Stimulated activated CD4-positive, alpha-beta T cell treated with anti-CD3 and anti-CD28 coated beads, Interleukin-12 subunit alpha, Interleukin-12 subunit beta, amount 100 ng/mL, for 24 hours (primary cell): Measurements from ENCODE around the gene ID3.

ENCODE experiments used
- DNase-seq, 2 experiments: peaks; one replicate each; pipeline ENCODE4 v3.0.0-alpha.2; 2020; ENCODE audit warnings: low read depth in 2 of 2

Gene ID3

DNA sequence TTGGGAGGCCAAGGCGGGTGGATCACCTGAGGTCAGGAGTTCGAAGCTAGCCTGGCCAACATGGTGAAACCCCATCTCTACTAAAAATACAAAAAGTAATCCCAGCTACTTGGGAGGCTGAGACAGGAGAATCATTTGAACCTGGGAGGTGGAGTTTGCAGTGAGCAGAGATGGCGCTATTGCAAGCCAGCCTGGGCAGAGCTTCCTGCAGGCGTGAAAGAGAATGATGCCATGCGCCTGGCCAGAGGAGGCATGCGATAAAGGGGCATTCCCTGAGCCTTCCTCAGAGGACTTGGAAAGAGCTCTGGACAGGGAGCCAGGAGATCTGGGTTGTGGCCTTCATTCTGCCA lies 31.4 kb downstream of the ID3 start:
- no peak for DNase-seq

GRCh38 chr1:23527366-23527765 lies 31.9 kb downstream of the ID3 start:
- DNase-seq: no peak

DNA sequence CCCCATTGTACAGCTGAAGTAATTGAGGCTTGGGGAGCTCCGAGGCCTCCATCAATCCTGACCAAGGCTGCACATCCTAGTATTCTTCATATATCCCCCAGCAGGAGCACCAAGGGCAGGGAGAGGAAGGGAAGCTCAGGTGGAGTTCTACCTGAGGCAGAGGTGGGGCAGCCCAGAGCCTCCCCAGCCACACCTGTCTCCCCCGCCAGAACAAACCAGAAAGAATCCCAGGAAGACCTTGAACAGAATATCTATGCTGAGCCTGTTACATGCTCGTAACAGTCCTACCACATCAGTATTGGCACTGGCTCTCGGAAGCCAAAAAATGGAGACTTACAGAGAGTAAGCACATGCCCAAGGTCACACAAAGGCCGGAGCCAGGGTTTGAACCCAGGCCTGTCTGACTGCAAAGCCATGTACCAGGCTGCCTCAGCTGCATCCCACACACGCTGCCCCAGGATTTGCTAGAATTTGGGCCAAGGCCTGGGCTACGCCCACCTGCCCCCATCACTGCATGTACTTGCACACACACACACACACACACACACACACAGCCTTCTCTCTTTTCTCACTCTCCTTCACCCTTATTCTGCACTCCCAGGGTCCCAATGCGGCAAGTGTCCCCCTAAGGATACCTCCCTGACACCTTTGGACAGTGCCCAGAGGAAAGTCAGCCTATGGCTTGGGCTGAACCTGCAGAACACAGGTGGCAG lies 32.8 kb downstream of the ID3 start:
- no peak for DNase-seq

GRCh38 chr1:23525558-23526250 lies 33.6 kb downstream of the ID3 start:
- no peak for DNase-seq

- DNase-seq: no peak
Observed at GRCh38 chr1:23524716-23525401, 34.4 kb downstream of the ID3 start.

DNA sequence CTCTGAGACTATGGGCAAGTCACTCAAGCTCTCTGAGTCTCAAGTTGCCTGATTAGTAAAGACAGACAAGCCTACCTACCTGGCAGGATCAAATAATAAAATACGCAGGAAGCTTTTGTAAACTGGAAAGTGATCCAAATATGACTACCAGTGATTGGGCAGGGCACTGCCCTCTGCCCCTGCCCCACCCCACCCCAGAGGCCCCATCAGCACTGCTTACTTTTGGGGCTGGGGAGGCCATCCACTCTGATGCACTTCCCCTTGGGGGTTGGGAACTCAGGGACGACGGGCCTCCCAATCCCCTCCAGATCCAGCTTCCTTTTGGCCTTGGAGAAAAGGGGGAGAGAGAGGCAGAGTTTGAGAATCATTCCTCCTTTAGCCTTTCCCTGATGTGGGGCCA lies 35.1 kb downstream of the ID3 start:
- no peak for DNase-seq

DNA sequence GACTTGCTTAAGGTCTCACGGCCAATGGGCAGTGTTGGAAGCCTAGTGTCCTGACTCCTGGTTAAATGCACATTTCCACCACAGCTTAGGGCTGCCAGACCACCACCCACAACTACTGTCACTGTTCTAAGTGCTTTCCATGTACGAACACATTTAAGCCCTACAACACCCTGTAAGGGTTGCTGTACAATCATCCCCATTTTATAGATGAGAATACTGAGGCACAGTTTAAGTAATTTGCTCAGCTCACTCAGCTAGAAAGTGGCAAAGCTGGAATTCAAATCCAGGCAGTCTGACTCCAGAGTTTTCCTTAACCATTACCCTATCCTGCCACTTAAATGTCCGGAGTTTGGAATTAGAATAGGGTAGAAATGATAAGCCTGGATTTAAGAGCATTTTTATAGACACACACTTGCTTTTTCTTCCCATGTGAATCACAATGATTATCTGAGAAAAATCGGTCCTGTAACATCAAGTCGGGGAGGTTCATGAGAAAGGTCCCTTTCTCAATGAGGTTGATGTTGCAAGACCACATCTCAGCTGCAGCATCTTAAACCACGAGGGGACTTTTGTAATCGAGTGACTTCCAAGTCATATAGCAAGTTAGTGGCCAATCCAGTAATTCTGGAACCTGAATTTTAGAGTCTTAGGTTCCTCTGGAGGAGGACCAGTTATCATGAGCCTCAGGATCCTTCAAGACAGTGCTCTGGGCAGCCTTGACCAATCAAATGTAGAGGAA lies 36.9 kb downstream of the ID3 start:
- no peak for DNase-seq

DNA sequence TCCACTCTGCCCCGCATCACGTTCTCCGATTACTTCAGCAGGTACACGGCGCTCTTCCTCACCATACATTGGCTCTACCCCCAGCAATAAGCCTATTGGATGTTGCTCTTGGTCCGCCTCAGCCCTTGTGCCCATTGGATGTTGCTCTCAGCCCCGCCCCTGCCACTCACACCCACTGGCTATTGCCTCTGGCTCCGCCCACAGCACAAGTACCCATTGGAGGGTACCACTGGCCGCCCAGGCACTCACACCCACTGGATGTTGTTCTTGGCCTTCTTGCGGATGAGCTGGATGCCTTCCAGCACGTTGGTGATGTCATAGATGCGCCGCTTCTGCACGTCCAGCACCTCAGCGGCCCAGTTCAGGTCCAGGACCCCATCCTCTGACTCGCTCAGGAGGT lies 37.7 kb downstream of the ID3 start:
- no peak for DNase-seq

GRCh38 chr1:23517581-23517980 lies 41.7 kb downstream of the ID3 start:
- DNase-seq: no peak

DNA sequence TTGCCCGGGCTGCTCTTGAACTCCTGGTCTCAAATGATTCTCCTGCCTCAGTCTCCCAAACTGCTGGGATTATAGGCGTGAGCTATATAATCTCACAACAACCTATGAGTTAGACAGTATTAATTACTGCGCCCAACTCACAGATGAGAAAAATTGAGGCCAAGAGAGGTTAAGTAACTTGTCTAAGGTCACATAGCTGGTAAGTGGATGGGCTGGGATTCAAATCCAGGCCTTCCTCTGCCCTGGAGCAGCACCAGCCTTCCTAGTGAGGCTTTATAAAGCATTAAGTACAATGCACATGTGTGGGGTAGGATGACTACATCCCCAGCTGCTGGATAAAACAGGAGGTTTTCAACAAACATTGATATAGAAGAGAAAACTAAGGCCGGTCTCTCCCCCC lies 43.4 kb downstream of the ID3 start:
- no peak for DNase-seq

GRCh38 chr1:23514111-23514679 lies 45.1 kb downstream of the ID3 start:
- DNase-seq: no peak

DNA sequence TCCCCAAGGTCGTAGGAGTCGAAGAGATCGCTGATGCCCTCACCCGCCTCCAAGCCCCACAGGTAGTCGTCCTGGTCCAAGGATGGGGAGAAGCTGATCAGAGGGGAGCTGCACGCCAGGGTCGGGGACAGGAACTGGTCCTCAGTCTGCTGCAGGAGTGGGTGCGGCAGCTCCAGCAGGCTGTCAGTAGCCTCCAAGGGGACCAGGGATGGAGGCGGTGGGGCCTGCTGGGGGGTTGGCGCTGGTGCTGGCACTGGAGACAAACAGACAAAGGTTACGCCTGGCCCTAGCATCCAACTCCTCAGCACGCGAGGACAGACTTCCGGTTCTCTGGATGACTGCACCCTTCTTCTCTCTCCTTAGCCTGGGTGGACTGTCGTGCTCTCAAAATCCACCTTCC lies 49.4 kb downstream of the ID3 start:
- DNase-seq: no peak
